HG02973 (cell line): ENCODE results near the gene SEC14L3.
"Not testable (repeated sequence)": the region's sequence is repeated elsewhere in the genome, so short reads cannot be mapped to it uniquely, and the experiment has no call there.

Experiments used
- ATAC-seq: cut with Tn5 transposase; IDR thresholded peaks from one replicate; pipeline ENCODE4 v1.9.1; 2021; ENCODE audit warnings: moderate library complexity; ENCODE audit not compliant: unreplicated experiment

The SEC14L3 gene

DNA sequence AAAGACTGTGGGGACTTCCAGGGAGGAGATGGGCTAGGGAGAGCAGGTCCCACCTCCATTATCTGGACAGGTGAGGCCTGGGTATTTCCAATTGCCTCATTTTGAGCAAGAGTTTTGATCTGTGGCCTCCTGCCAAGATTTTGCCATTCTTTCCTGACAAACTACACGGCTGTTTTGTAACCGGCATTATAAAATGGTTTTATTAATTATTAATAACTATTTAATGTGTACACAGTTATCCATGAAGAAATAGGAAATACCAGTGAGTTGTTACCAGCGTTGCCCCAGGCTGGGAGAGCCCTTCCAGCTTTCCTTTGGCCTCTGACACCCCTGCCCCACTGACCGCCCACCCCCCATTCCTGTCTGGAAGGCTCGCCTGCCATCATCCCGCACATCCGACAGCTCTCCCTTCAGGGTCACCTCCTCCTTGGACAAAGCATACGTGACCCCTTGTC is 14.9 kb upstream of the SEC14L3 start:
- no peak for ATAC-seq

DNA sequence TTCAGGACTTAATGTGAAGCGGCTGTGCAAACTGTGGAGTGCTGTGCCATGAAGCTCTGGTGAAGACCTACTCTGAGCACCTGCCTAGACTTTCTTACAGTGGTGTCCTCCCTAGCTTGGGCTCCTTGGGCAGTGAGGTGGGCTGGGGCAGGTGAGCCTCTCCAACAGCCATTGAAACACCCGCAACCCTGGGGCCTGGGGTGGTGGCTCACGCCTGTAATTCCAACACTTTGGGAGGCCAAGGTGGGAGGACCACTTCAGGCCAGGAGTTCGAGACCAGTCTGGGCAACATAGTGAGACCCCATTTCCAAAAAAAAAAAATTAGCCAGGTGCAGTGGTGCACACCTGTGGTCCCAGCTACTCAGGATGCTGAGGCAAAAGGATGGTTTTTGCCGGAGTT is 14.3 kb upstream of the SEC14L3 start:
- no peak for ATAC-seq

DNA sequence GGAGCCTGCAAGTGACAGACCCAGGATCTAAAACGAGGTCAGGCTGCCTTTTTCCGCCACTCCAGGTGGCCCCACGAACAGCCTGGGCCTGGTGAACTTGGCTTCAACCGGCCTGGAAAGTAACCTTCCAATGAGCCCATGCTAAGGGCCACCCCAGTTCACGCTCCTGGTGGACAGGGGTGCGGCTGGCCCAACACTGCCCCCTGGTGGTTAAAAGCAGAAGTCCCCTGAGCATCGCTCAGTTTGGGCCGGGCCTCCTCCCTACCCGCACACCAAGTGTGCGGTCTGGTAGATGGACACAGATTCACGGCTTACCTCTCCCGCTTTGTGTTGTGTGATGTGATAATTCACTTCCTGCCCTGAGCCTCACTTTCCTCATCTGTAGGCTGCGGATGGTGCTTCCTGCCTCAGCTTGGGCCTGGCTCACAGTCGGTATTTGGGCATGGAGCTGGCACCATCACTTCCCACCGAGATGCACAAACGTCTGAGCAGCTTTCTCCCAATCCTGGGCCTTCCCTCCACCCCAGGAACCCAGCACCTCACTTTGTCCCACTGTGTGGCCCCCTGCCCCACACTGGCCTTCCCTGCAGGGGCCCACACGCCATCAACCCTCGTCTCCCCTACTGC is 13.7 kb upstream of the SEC14L3 start:
- ATAC-seq, result no peak

DNA sequence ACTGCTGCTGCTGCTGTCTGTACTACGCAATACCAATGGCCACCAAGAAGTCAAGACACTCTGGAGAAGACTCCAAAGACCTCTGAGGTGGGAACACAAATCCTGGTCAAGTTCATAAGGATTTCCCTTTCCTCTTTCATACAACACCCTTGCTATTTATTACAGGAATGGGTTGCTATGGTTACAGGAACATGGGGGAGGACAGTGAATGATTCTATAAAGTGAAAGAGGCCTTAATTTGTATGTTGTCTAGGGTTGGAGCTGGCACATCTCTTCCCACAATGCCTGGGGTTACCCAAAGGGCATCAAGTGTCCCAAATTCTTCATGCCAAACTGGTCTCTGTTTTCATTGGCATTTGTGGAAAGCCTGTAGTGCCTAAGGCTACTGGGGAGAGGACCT is 11.4 kb upstream of the SEC14L3 start:
- ATAC-seq, result no peak

DNA sequence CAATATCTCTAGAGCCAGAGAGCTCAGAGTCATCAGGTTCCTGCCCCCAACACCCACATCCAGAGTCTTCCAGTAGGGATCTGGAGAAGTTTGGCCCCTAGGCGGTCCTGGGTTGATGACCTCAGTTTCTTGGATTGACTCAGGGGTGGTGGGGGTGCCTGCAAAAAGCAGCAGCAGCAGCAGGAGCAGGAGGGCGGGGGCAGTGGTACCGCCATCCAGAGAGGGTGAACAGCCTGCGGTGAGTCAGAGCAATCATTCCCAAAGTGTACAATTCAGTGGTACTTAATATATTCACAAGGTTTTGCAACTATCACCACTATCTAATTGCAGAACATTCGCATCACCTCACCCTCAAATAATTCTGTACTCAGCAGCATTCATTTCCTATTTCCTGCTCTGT is 9.9 kb upstream of the SEC14L3 start:
- ATAC-seq, result no peak

DNA sequence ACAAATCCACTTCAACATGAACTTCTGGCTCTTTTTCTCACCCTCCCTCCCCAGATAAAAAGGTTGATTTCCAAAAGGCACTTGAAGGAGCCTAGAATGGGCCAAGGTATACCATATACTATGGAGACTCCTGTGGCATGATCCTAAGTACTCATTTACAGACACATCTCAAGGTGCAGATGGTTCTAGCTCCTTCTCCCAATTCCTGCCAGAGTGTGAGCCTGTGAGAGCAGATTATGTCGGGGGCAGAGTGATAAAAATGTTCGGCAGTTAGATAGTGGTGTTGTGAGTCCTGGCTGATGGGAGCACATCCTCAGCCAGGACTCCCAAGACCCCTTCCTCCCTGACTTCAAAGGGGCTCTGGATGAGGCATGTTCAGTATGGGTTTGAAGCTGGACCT is 8.2 kb upstream of the SEC14L3 start:
- no peak for ATAC-seq

DNA sequence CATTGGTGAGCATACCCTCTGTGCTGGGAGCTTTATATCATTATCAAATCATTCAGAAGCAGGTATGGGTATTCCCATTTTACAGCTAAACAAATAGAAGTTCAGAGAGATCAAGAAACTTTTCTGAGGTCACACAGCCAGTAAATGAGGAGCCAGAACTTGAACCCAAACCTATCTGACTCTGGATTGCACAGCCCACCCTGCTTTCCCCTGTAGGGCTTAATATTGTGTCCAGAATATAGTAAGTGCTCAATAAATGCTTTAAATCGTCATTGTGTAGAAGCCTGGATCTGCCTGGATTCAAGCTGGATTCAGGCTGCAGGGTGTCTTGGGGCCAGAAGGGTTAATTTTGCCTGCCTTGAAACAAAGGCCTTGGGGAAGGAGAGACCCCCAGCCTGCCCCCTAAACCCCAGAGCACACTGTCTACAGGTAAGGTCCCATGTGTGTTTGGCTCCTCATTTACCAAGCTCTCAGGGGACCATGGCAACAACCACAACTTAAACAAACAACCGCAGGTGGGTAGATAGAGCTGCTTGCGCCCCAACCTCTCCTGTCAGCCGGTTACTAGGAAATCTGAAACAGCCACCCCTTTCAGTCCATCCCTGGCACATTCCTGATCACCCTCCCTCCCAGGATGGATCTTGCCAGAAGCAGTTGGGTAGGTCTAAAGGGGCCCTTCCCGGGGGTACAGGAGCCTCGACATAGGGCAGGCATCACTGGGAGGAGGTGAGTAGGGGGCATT is 3.0 kb upstream of the SEC14L3 start:
- ATAC-seq, result no peak

DNA sequence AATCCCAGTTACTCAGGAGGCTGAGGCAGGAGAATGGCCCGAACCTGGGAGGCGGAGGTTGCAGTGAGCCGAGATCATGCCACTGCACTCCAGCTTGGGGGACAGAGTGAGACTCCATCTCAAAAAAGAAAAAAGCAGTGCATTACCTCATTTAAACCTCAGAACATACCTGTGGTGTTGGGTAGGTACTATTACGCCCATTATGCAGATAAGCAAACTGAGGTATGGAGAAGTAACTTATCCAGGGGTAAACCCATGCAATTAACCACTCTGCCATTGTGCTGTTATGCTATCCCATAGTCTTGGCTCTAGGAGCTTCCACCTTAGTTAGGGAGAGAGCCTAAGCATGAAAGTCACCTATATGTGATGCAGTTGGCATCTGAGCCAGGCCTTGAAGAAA is 2.3 kb upstream of the SEC14L3 start:
- ATAC-seq, result no peak

DNA sequence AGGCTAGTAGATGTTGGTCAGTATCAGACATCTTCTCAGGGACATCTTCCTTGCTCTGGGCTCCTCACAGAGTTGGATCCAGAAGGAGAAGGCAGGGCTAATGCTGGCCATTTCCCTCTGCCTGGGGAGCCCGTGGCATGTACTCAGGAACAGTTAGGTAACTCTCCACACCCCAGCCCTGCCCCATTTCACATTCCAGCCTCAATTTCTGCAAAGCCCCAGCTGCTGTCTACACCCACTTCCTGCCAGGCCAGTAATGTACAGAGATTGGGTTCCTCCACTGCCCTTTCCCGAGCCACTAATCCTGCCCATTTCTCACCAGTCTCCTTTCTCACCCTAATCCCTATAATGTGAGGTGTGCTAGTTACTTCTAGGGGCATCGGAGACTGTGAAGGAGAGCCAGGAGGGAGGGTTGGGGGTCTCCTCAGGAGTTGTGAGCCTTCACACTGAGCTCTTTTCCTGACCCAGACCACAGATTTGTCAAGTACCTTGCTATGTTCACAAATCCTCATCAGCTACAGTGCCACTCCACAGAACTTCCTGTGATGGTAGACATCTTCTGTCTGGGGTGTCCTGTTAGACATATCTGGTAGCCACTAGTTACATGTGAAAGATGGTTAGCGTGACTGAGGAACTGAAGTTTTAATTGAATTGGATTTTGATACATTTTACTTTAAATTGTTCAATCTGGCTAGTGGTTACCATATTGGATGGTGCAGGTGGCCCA is 1.3 kb upstream of the SEC14L3 start:
- ATAC-seq, result no peak

DNA sequence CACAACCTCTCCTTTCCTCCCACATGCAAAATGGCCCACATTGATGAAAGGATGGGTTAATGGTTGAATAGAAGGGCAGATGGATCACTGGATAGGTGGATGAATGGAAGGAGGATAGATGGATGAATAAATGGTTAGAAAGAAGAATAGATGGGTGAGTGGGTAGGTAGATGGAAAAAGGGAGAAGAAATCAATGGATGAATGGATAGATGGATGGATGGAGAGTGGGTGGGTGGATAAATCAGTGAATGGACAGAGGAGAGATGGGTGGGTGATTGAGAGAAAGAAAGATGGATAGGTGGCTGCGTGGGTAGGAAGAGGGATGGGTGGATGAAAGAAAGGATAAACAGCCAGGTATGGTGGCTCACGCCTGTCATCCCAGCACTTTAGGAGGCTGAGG is 1.2 kb downstream of the SEC14L3 start:
- no peak for ATAC-seq

DNA sequence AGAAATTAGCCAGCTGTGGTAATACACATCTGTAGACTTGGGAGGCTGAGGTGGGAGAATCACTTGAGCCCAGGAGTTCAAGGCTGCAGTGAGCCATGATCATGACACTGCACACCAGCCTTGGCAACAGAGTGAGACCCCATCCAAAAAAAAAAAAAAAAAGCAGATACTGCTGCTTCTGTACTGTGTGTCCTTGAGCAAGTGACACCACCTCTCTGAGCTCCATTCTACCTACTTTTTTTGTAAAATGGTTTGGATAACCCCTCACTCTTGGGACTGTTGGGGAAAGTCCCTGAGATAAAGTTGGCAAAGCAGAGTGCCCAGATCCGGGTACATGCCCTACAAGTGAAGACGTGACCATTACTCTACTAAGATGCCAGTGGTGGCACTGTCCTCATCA is 2.7 kb downstream of the SEC14L3 start:
- ATAC-seq, result no peak

DNA sequence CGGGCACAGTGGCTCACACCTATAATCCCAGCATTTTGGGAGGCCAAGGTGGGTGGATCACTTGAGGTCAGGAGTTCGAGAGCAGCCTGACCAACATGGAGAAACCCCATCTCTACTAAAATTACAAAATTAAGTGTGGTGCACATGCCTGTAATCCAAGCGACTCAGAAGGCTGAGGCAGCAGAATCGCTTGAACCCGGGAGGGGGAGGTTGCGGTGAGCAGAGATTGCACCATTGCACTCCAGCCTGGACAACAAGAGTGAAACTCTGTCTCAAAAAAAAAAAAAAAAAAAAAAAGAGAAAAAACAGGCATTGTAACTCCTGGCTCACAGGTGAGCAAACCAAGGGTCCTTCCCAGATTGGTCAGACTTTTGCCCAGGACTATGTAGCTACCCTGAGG is 11.3 kb downstream of the SEC14L3 start:
- not testable (repeated sequence) for ATAC-seq

DNA sequence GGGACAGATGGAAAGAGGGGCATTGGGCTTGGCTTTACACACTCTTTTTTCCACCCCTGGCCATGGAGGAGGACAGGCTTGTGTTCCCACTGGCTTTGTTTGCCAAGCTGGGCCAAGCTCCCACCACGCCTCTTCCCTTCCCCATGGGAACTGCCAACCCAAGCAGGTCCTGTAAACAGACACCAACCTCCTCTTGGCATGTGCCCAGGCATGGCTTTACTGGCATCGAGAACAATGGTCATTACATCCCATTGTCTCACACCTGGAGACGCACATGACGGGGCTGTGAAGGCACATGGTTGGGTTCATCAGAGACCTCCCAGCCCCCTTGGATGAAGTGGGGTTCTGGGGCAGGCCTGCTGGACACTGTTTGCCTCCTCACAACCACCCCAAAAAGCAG is 11.7 kb downstream of the SEC14L3 start:
- ATAC-seq, result no peak

DNA sequence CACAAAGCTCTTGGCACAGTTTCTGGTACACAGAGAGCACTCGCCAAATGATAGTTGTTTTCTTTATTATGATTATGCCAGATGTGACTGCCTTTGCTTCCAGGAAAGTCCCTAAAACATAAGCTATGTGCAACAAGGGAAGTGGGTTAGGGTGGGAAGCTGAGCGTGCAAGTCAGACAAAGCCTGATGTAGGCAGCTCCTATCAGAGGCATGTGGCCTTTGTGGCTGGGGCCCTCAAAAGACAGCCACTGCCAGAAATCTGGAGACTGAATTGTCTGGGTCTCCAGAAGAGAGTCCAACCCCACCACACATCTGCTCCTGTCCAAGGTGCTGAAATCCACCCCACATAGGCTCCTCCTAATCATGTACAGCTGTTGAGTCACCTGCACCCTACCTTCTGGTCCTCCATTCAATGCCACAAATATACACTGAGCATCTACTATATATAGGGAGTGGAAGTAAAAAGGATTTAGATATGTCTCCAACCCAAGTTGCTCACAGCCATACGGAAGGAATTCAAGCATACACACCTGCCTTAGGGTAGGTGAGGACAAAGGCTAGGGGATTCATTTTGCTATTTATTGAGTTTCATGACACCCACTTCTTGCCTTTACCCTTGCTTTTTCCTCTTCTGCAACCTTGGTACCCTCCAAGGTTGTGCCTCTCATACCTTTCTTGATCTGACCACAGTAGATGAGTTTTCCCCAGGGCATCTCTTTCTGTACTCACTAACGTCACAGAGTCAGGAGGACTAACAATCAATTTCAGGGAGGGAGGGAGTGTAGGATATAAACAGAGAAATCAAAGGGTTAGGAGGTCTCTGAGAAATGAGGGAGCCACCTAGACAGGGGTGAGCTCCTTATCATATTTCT is 12.4 kb downstream of the SEC14L3 start:
- ATAC-seq, result no peak

DNA sequence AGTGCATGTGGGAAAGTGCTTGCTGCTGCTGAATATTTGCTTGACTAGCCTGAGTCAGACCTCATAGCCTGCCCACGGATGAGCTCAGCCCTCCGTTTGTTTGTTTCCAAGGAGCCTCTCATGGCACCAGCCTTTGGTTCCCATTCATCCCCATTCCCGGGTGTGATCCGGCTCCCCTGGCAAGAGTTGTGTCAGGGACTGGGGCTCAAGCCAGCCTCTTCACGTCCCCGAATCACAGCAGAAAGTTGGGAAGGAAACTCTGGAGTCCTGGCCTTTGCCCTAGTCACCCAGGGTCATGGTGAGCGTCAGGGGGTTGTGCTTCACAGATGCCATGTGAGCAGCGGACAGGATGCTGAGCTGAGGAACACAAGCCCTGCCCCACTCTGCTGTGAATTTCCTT is 13.8 kb downstream of the SEC14L3 start:
- no peak for ATAC-seq

DNA sequence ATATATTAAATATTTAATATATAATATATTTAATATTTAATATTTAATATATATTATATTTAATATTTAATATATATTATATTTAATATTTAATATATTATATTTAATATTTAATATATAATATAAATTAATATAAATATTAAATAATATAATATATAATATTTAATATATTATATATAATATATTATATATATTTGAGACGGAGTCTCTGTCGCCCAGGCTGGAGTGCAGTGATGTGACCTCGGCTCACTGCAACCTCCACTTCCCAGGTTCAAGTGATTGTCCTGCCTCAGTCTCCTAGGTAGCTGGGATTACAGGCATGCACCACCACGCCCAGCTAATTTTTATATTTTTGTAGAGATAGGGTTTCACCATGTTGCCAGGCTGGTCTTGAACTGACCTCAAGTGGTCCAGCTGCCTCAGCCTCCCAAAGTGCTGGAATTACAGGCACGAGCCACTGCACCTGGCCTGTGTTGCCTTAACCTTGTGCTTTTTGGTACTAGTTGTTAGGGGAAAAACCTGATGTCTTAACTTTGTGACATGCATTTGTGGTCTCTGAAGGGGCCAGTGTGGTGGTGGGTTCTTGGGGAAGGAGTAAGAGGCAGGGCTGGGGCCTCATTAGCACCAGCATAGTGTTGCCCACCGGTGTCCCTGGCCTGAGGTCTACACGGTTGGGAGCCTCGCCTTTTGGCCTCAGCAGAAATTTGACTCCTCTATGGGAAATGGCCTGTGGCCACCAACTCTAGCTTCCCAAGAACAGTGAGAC is 16.6 kb downstream of the SEC14L3 start:
- ATAC-seq, result no peak

DNA sequence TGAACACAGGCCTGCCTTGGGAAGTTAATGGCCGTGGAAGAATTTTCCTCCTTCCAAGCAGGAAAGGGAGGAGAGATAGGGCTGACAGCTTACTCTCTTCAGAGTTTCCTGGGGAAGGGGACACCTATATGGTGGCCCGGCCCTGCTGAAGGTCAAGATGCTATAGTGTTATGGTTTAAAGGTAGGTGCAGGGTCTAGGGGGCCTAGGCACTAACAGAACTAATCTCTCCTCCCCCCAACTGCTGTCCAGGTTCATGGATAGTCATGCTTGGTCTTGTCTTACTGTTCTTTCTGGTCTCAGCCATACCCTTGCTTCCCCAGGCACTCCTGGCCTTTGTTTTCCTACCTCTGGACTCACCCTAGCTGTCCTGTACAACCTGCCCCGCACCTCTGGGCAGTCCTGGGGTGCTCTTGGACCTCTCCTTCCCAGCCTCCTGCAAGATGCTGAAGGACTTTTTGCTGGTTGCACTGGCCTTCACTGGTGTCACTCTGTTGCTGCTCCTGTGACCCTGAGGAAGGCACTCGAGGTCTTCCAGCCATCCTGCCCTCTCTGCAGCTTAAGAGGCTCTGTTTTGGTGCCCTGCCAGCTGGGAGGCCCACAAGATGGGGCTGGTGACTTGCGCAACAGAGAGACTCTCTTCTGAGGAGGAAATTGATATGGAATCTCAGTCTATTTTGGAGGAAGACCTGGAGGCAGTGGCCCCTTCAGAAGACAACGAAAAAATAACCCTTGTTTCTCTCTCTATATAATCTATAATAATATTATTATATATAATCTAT is 17.9 kb downstream of the SEC14L3 start:
- no peak for ATAC-seq

DNA sequence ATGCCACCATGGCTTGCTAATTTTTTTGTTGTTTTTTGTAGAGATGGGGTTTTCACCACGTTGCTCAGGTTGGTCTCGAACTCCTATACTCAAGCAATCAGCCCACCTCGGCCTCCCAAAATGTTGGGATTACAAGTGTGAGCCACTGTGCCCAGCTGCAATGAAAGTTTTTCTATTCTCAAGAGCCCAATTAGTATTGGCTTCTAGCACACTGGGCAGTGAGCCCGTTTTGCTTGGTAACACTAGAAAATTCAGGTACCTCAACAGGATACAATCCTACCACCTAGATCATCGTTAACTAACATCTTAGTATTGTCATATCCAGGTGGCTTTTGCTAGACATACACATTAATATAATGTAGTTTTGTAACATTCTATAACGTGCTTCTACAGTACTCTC is 19.0 kb downstream of the SEC14L3 start:
- no peak for ATAC-seq

DNA sequence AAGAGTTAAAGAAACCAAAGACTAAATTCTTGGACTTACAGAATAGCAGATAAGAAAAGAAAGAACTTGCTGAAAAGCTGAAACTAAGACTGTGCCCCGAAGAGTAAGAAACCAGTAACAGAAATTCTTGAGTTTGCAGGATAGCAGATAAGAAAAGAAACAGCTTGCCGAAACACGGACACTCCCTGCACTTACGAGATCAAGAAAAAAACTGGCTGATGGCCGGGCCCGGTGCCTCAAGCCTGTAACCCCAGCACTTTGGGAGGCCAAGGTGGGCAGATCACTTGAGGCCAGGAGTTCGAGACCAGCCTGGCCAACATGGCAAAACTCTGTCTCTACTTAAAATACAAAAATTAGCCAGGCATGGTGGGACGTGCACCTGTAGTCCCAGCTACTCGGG is 20.3 kb downstream of the SEC14L3 start:
- not testable (repeated sequence) for ATAC-seq

DNA sequence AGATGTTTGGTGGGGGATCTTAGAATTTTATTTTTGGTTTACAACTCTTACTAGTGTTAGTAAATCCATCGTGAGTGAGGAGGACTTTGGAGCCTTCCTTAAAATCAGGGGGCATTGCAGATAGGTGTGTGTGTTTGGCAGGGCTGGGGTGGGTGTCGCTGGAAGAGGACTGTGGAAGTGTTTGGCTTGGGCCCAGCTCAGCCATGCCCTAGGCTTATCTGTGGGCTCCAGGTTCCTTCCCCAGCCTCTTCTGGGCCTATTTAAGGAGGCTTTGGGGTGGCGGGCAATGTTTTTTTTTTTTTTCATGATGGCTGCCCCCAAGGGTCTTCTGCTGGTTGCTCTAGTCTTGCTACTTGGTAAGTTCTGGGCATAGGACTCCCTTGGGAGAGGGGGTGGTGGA is 24.2 kb downstream of the SEC14L3 start:
- no peak for ATAC-seq
